Mesenchymal stem cell (in vitro differentiated cells and primary cell): ENCODE measurements around the gene AGPAT1.

Source experiments
- DNase-seq: peaks from one replicate; pipeline ENCODE4 v3.0.0-alpha.2; 2013
- H2AFZ ChIP-seq: one replicate; pipeline ENCODE4 v1.6.1; 2013; ENCODE audit warnings: low read depth, mild to moderate bottlenecking, control low read depth, inconsistent platforms, low read length, moderate library complexity
- H2AK5ac ChIP-seq: 2 replicates; pipeline ENCODE4 v1.6.1; 2013; ENCODE audit warnings: low read length, moderate library complexity, mild to moderate bottlenecking, inconsistent platforms; ENCODE audit not compliant: severe bottlenecking
- H2BK120ac ChIP-seq: one replicate; pipeline ENCODE4 v1.6.1; 2013; ENCODE audit warnings: low read depth, mild to moderate bottlenecking, inconsistent platforms, low read length, moderate library complexity
- H2BK12ac ChIP-seq, 2 experiments: one replicate each; pipeline ENCODE4 v1.6.1; 2013; ENCODE audit warnings: inconsistent platforms in 2 of 2, low read length in 2 of 2, mild to moderate bottlenecking in 2 of 2, moderate library complexity in 2 of 2, control low read depth in 1 of 2
- H2BK15ac ChIP-seq: one replicate; pipeline ENCODE4 v1.6.1; 2013; ENCODE audit warnings: mild to moderate bottlenecking, low read depth, inconsistent platforms; ENCODE audit not compliant: poor library complexity, severe bottlenecking
- H2BK5ac ChIP-seq: 2 replicates; pipeline ENCODE4 v1.6.1; 2013; ENCODE audit warnings: low read depth, mild to moderate bottlenecking, low read length, control low read depth, inconsistent platforms; ENCODE audit not compliant: poor library complexity, severe bottlenecking
- H3K14ac ChIP-seq, 2 experiments: one replicate each; pipeline ENCODE4 v1.6.1; 2013; ENCODE audit warnings: inconsistent platforms in 2 of 2, low read length in 2 of 2, control low read depth in 1 of 2, mild to moderate bottlenecking in 1 of 2, moderate library complexity in 1 of 2
- H3K18ac ChIP-seq, 2 experiments: one replicate each; pipeline ENCODE4 v1.6.1; 2013; ENCODE audit warnings: inconsistent platforms in 2 of 2, low read length in 2 of 2, control low read depth in 1 of 2, low read depth in 1 of 2, mild to moderate bottlenecking in 1 of 2
- H3K23ac ChIP-seq, 2 experiments: one replicate each; pipeline ENCODE4 v1.6.1; 2013; ENCODE audit warnings: inconsistent platforms in 2 of 2, low read length in 2 of 2, mild to moderate bottlenecking in 2 of 2, moderate library complexity in 2 of 2, control low read depth in 1 of 2
- H3K27ac ChIP-seq: 2 replicates; pipeline ENCODE4 v1.5.1; 2013; ENCODE audit warnings: mild to moderate bottlenecking, moderate library complexity, low read length, control low read depth, inconsistent platforms; ENCODE audit not compliant: poor library complexity, severe bottlenecking
- H3K27me3 ChIP-seq, 2 experiments: 2 replicates each; pipeline versions ENCODE4 v1.6.1 to v1.7.0; 2013; ENCODE audit warnings: low read length in 2 of 2, mild to moderate bottlenecking in 2 of 2, moderate library complexity in 2 of 2, control low read depth in 1 of 2, inconsistent platforms in 1 of 2; ENCODE audit not compliant: control insufficient read depth in 1 of 2, insufficient read depth in 1 of 2
- H3K36me3 ChIP-seq, 2 experiments: 2 replicates each; pipeline versions ENCODE4 v1.6.1 to v1.7.0; 2013; ENCODE audit warnings: low read length in 2 of 2, control low read depth in 1 of 2, inconsistent platforms in 1 of 2, low read depth in 1 of 2, mild to moderate bottlenecking in 1 of 2; ENCODE audit not compliant: insufficient read depth in 2 of 2, control insufficient read depth in 1 of 2
- H3K4ac ChIP-seq, 2 experiments: one replicate each; pipeline ENCODE4 v1.6.1; 2013; ENCODE audit warnings: inconsistent platforms in 2 of 2, low read length in 2 of 2, mild to moderate bottlenecking in 2 of 2, moderate library complexity in 2 of 2, control low read depth in 1 of 2, low read depth in 1 of 2
- H3K4me1 ChIP-seq: 2 replicates; pipeline ENCODE4 v1.6.1; 2013; ENCODE audit warnings: low read depth, low read length, control low read depth; ENCODE audit not compliant: control insufficient read depth, insufficient read depth
- H3K4me2 ChIP-seq: 2 replicates; pipeline ENCODE4 v1.6.1; 2013; ENCODE audit warnings: low read length, mild to moderate bottlenecking, inconsistent platforms; ENCODE audit not compliant: poor library complexity, severe bottlenecking
- H3K4me3 ChIP-seq, 2 experiments: 2 replicates each; pipeline versions ENCODE4 v1.5.1 to v1.7.0; 2013; ENCODE audit warnings: low read length in 2 of 2, mild to moderate bottlenecking in 2 of 2, control low read depth in 1 of 2, low read depth in 1 of 2; ENCODE audit not compliant: insufficient read depth in 1 of 2
- H3K79me1 ChIP-seq: replicated peaks from 2 replicates; pipeline ENCODE4 v1.6.1; 2013; ENCODE audit warnings: mild to moderate bottlenecking, control low read depth, low read length, inconsistent platforms; ENCODE audit not compliant: poor library complexity, severe bottlenecking
- H3K9ac ChIP-seq: 2 replicates; pipeline ENCODE4 v1.7.0; 2013; ENCODE audit warnings: mild to moderate bottlenecking, low read length, moderate library complexity
- H3K9me3 ChIP-seq: 2 replicates; pipeline ENCODE4 v1.7.0; 2013; ENCODE audit warnings: mild to moderate bottlenecking, low read length; ENCODE audit not compliant: control insufficient read depth
- H4K8ac ChIP-seq: one replicate; pipeline ENCODE4 v1.6.1; 2013; ENCODE audit warnings: inconsistent platforms, mild to moderate bottlenecking, low read length, moderate library complexity
- H4K91ac ChIP-seq: one replicate; pipeline ENCODE4 v1.6.1; 2013; ENCODE audit warnings: mild to moderate bottlenecking, low read length, inconsistent platforms
- WGBS: methylation state at CpG from one replicate; pipeline ENCODE4 v1.1.7; 2013; ENCODE audit warnings: mixed read lengths; 5-methylcytosine and 5-hydroxymethylcytosine counted together

AGPAT1 gene

GRCh38 chr6:32179766-32180405 lies 4.0 kb upstream of the AGPAT1 start:
- Histone ChIP-seq H3K4me2 (no peak overlapping the region), H3K4me3 (peak overlapping the region in 1 of 2 experiments; percentile 99), H2BK5ac (no peak overlapping the region), H3K79me1 (peaks cover 40% of the 10 kb centered on the region), H3K9ac (no peak overlapping the region), H3K27ac (no peak overlapping the region), H4K8ac (no peak overlapping the region), H2BK12ac (no peak overlapping the region), H3K27me3 (no peaks in the 10 kb centered on the region), H3K14ac (no peak overlapping the region), H2AFZ (no peak overlapping the region), H3K9me3 (no peaks in the 10 kb centered on the region), H2AK5ac (no peak overlapping the region), H3K18ac (no peak overlapping the region), H2BK120ac (no peak overlapping the region), H3K4me1 (peaks cover 15% of the 10 kb centered on the region), H2BK15ac (no peak overlapping the region), H3K36me3 (peaks cover 44% of the 10 kb centered on the region in 2 experiments), H3K4ac (no peak overlapping the region), H4K91ac (no peak overlapping the region), H3K23ac (no peak overlapping the region)
- WGBS = 86% methylated on average over 10 of the region's 10 CpGs
- DNase-seq = no peak

- Histone ChIP-seq H3K4me1 (peaks cover 15% of the 10 kb centered on the region), H3K27ac (peak overlapping the region; percentile 28), H3K27me3 (no peaks in the 10 kb centered on the region), H3K79me1 (peaks cover 38% of the 10 kb centered on the region), H3K9me3 (no peaks in the 10 kb centered on the region), H2AK5ac (no peak overlapping the region), H3K4me2 (peak overlapping the region; percentile 77), H3K9ac (peak overlapping the region; percentile 92), H3K4me3 (peak overlapping the region; percentile 63 to 99), H2BK5ac (no peak overlapping the region), H3K14ac (peak overlapping the region in 1 of 2 experiments; percentile 5), H4K8ac (peak overlapping the region; percentile 66), H3K18ac (peak overlapping the region in 1 of 2 experiments; percentile 18), H4K91ac (no peak overlapping the region), H3K36me3 (peaks cover 37 to 38% of the 10 kb centered on the region in 2 experiments), H2BK120ac (no peak overlapping the region), H2BK12ac (peak overlapping the region in 1 of 2 experiments; percentile 3), H2AFZ (no peak overlapping the region), H3K23ac (no peak overlapping the region), H2BK15ac (no peak overlapping the region), H3K4ac (peak overlapping the region in 1 of 2 experiments; percentile 43)
- WGBS = 5% methylated on average over 24 of the region's 24 CpGs
- DNase-seq = no peak
Observed at GRCh38 chr6:32178547-32179440, 2.9 kb upstream of the AGPAT1 start.

GRCh38 chr6:32177788-32178546 lies 2.1 kb upstream of the AGPAT1 start, which contains the start of gene RNF5:
TSS of gene RNF5 (plus strand) at chr6:32178405. CDS start at chr6:32178512, 107 bp downstream.
- Histone ChIP-seq H2AFZ (no peak within 1 kb of the TSS), H3K14ac (peak within 1 kb of the TSS in 1 of 2 experiments; percentile 5), H2BK12ac (peak within 1 kb of the TSS in 1 of 2 experiments; percentile 3), H3K9me3 (no peaks in the 10 kb centered on the region), H3K9ac (peak within 1 kb of the TSS; percentile 92), H3K4me3 (peak within 1 kb of the TSS; percentile 63 to 99), H2BK15ac (peak within 1 kb of the TSS; percentile 54), H2BK120ac (peak within 1 kb of the TSS; percentile 42), H3K27me3 (no peaks in the 10 kb centered on the region), H3K4me2 (peak within 1 kb of the TSS; percentile 85), H3K18ac (peak within 1 kb of the TSS; percentile 58 to 90), H3K79me1 (peaks cover 41% of the 10 kb centered on the region), H3K36me3 (peaks cover 29 to 30% of the 10 kb centered on the region in 2 experiments), H4K8ac (peak within 1 kb of the TSS; percentile 94), H3K4me1 (peaks cover 19% of the 10 kb centered on the region), H3K27ac (peak within 1 kb of the TSS; percentile 99), H3K4ac (peak within 1 kb of the TSS in 1 of 2 experiments; percentile 77), H4K91ac (peak within 1 kb of the TSS; percentile 70), H2BK5ac (no peak within 1 kb of the TSS), H2AK5ac (peak within 1 kb of the TSS; percentile 55), H3K23ac (no peak within 1 kb of the TSS)
- WGBS = under 1% methylated on average over 31 of the region's 33 CpGs
- DNase-seq = peak; percentile 100
